ENCODE measurements around the gene CACNA2D3.

CACNA2D3 gene

DNA sequence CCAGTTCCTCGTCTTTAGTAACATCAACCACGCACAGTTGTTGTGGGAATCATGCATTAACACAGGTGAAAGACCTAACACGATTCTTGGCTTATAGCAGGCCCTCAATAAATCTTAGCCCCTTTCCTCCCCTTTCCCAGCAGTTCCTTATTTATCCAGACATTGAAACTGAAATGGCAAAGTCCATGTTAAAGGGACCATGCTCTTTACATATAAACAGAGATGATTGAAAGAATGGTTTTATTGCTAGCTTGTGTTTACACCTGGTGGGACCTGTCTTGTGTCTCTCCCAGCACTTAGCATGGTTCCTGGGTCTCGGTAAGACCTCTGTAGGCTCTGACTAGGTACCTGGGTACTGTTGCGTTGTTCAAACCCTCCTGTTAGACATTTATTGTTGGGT is 553.7 kb downstream of the CACNA2D3 start:
- DNase-seq (ENCODE audit: low read depth), result no peak

DNA sequence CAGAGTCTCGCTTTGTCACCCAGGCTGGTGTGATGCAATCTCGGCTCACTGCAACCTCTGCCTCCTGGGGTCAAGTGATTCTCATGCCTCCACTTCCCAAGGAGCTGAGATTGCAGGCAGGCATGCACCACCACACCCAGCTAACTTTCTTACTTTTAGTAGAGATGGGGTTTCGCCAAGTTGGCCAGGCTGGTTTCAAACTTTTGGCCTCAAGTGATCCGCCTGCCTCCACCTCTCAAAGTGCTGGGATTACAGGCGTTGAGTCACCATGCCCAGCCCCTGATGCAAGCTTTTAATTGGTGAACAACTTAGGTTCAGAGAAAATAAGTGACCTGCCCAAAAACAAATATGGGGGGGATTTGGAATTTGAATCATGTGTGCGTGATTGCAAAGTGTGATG is 559.4 kb downstream of the CACNA2D3 start:
- no peak for DNase-seq (ENCODE audit: low read depth)

DNA sequence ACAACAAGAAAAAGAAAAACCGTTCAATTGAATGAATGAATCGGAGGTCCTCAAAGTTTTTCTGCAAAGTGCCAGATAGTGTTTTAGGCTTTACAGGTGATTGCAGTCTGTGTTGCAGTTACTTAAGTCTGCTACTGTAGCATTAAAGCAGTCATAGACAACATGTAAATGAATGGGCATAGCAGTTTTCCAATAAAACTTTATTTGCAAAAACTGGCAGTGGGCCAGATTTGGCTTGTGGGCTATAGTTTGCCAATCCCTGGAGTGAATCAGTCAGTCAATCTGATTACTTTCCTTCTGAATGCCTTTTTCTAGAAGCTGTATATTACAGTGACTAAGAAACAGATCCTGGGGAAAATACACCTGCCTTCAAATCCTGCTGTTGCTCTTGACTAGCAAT is 562.9 kb downstream of the CACNA2D3 start:
- DNase-seq (ENCODE audit: low read depth), result no peak

DNA sequence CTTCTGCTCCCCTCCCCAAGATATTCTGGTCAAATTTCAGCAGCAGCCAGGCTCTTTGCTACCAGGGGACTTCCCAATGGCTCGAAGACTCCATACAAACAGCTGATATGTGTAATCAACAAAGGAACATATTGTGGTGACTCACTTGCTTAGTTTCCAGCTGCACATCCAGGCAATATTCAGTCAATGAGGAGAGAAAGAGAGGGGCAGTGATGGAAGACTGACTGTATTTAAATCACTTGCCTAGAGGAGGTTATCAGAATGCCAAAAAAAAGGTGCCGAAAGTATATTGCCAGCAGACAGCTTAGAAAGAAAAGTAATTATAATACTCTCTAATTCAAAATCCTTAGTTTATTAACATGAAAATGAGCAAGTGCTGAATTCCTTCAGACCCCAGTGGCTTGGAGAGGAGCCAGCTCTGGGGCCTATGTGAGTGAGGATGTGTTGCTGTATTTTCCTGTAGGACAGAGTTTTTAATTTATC is 569.0 kb downstream of the CACNA2D3 start:
- DNase-seq (ENCODE audit: low read depth), result no peak

DNA sequence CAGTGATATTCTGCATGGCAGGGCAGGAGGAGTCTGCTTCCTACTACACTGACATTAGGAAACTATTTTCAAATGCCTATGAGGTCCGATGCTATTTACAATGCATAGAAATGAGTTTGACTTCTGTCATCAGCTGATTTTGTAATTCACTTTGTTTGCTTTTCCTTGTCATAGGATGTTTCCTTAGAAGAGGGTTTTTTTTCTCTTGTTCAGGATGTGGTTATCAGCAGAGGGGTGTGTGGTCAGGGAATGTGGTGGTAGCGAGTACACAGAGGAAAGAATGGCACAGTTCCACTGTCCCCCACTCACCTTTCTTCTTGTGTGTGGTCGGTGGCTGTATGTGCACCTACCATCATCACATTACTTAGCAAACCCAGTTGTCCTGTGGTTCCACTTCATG is 574.0 kb downstream of the CACNA2D3 start:
- DNase-seq (ENCODE audit: low read depth), result no peak

DNA sequence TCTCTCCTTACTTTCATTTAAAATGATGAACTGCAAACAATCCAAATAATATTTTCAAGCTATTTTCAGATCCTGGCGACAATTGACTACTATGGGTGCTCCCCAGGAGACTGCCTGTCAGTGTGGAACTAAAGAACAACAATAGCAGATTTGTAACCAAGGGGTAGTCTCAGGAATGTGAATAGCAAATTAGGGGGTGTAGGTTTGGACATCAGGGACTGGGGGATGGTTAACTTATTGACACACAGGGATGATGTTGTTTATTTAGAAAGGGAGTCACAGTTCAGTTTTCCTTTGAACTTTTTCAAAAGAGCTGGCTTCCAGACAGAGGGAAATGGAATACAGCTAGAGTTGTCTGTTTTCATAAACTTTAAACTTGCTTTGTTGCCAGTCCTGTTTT is 575.7 kb downstream of the CACNA2D3 start:
- DNase-seq (ENCODE audit: low read depth), result no peak

DNA sequence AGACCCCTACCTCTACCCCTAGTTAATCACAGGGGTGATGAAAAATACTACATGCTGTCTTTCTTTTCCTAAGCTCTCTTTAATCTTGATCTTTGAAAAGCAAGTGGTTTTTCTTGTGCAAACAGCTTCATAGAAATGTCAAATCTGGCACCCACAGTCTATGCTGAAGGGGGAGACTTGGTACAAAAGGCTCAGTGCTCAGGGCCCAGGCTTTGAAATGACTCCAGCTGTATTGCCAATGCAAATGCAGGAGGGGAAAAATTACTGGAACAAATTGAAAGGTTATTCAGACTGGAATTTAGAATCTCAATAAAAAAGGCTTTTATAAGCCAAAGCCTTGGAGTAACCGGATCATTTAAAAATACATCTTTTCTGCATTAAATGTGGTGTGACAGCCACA is 581.6 kb downstream of the CACNA2D3 start:
- no peak for DNase-seq (ENCODE audit: low read depth)

DNA sequence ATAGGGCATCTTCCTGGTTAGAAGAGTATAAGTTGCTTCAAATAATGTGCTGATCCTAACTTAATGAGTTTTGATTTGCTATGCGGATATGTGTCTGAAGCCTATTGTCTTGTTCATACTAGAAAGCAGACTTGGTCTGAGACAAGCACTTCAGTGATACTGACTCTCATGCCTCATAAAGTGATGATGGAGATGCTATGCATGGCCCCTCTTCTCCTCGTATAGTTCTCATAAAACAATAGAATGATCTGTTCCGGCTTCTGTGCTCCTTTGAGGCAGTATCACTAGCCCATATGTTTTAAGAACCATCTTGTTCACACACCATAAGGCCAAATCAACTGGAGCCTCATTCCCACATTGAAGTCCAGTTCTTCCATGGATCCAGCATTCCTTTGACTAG is 583.4 kb downstream of the CACNA2D3 start:
- no peak for DNase-seq (ENCODE audit: low read depth)

DNA sequence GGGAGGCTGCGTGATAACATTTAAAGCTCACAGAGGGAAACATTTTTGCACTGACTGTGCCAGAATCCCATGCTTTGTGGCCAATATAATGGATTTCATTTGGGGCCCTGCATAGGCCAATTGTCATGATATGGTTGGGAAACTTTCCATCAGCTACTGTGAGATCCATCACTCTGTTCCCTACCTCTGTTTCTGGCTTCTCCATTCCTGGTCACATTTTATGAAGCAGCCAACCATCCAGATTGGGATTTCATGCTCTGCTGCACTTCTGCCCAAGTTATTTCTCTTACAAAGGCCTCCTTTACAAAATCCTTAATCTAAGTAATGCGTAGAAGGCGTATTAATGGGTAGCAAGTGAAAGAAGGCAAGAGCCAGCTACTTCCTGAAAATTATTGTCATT is 584.4 kb downstream of the CACNA2D3 start:
- DNase-seq (ENCODE audit: low read depth), result no peak

DNA sequence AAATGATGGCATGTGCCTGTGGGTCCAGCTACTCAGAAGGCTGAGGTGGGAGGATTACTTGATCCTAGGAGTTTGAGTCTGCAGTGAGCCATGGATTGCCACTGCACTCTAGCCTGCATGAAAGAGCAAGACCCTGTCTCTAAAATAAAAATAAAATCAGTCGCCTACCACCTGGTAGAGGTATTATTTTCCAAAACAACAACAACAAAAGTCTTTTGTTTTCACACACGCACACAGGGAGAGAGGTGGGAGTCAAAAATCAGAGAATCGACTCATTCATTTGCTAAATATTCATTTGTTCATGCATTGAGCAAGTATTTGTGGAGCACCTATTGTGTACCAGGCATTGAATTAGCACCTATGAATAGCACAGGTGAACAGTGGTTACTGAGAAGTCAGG is 587.4 kb downstream of the CACNA2D3 start:
- no peak for DNase-seq (ENCODE audit: low read depth)

DNA sequence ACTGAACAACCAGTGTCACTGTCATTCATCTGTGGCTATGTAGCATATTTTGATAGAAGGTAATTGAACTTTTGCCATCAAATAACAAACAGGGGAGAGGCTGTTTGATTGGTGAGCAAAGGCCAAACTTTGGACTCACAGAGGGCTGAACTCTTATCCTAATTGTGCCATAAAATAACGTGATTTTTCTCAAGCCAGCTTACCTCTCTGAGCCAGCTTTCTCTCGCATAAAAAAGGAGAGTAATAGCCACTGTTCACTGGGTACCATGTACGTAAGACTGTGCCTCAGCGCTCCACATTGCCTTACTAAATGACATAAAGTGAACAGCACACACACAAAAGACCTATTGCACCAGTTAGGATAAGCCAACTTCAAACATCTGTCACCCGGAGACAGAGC is 588.6 kb downstream of the CACNA2D3 start:
- no peak for DNase-seq (ENCODE audit: low read depth)

DNA sequence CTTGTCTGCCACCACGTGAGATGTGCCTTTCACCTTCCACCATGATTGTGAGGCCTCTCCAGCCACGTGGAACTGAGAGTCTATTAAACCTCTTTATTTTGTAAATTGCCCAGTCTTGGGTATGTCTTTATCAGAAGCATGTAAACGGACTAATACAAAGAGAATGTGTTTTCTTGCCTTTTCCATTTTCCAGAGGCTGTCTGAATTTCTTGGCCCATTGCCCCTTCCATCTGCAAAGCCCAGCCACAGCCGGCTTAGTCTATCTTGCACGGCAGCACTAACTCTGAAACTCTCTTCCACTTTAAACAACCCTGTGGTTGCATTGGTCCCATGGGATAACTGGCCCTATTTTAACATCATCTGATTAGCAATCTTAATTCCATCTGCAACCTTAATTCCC is 590.2 kb downstream of the CACNA2D3 start:
- no peak for DNase-seq (ENCODE audit: low read depth)

DNA sequence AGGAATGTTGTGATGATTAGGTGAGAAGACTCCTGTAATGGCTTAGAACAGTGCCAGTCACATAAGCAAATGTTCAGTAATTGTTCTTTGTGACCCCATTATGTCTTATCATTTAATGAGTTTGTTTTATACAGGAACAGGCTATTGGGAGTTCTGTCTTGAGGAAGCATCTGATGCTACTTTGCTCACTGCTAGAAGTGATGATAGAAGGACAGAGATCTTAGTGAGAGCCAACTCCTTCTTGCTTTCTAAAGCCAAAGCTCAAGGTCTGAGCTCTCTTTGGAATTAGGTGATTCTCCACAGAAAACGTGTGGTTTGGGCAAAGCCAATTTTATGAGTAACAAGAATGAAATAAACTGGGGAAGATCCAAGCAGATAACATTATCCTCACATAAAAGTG is 590.7 kb downstream of the CACNA2D3 start:
- DNase-seq (ENCODE audit: low read depth), result no peak

DNA sequence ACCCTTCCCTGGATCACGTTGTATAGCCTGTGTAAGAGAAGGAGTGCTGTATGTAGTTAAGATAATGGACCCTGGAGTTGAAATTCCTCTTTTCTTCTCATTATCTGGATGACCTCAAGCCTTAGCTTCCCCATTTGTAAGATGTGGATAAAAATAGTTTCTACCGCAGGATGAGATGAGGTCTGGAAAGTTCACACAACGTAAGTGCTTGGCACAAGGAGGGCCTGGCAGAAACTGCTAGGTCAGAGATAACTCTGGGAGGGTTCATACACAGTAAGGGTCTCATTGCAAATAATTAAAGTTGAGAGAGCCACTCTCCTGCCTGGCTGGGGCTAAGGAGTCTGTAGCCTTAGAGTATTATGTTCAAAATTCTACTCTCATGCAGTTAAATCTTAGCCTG is 591.1 kb downstream of the CACNA2D3 start:
- no peak for DNase-seq (ENCODE audit: low read depth)

DNA sequence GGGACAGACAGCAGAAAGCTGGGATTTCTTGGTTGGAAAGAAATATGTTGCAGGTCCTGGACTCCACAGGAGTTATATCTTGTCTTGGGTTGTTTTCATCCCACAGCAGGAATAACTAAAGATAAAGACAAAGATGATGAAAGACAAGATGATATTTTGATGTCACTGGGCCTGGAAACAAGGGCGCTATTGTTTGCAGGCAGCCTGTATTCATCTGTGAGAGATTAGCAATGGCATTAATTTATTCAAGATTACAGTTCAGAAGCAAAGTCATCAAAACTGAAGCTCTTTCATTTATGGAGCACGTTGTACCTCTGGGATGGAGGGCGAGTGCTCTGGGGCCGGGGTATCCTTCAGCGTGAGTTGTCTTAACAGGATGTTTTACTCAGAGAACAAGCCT is 591.7 kb downstream of the CACNA2D3 start:
- no peak for DNase-seq (ENCODE audit: low read depth)

DNA sequence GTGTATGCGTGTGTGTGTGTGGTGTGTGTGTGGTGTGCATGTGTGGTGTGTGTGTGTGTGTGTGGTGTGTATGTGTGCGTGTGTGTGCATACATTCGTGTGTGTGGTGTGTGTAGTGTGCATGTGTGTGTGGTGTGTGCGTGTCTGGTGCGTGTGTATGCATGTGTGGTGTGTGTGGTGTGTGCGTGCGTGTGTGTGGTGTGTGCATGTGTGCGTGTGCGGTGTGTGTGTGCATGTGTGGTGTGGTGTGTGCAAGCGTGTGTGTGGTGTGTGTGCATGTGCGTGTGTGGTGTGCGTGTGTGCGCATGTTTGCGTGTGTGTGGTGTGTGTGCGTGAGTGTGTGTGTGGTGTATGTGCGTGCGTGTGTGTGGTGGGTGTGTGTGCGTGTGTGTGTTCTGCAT is 595.2 kb downstream of the CACNA2D3 start:
- DNase-seq (ENCODE audit: low read depth), result no peak

DNA sequence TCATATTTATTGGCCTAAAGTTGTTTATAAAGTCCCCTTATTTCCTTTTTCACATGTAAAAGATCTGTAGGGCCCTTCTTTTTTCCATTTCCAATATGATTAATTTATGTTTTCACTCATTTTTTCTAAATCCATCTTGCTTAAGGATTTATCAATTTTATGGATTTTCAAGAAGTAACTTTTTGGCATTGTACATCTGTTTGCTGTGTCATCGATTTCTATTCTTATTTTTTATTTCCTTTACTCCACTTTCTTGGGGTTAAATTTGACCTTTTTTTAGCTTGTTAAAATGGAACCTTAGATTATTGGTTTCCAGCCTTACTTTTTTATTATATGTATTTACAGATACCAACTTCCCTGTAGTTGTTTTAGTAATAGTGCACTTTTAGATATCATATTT is 597.6 kb downstream of the CACNA2D3 start:
- no peak for DNase-seq (ENCODE audit: low read depth)

DNA sequence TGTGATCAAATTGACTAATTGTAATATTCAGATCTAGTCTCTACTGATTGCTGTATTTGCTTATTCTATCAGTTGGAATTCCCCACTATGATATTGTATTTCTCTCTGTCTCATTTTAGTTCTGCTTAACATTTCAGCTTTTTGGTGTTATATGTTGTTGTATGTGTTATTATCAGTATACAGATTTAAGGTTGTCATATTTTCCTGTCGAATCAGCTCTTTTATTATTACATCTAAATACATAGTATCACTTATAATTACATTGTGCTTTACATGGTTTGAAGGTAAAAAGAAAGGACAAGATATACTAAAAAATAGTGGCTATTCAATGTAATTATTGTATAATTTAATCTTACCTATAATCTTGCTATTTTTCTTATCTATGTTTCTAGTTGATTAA is 598.3 kb downstream of the CACNA2D3 start:
- DNase-seq (ENCODE audit: low read depth), result no peak

DNA sequence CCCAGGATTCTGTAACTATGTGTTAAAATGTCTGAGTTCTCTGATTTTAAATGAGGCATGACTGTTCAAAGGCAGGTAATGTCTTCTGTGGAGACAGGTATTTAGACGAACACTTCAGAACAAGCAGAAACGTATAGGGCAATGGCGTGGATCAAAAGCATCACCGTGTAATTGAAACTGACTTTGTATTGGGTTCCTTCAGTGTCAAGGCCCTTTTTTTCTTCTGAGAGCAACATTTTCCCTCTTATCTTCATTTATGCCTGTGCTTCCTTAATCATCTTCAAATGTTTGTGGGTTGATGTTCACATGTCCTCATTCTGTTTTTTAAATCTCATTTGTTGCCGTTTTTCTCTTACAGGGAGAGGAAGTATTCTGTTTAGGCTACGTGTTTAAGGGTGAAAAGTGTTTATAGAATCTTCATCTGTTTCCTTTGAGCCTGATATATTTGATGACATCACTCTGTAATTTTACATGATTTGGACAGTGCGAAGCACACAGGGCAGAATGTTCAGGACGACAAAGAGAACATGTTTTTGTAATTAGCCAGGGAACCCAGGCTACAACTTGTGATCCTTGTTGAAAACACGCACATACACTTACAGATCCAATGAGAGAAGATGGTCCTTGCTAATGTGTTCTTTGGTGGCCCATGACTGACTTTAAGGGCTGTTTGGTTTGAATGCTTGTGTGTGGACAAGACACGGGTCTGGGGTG is 609.5 kb downstream of the CACNA2D3 start:
- DNase-seq (ENCODE audit: low read depth), result no peak

DNA sequence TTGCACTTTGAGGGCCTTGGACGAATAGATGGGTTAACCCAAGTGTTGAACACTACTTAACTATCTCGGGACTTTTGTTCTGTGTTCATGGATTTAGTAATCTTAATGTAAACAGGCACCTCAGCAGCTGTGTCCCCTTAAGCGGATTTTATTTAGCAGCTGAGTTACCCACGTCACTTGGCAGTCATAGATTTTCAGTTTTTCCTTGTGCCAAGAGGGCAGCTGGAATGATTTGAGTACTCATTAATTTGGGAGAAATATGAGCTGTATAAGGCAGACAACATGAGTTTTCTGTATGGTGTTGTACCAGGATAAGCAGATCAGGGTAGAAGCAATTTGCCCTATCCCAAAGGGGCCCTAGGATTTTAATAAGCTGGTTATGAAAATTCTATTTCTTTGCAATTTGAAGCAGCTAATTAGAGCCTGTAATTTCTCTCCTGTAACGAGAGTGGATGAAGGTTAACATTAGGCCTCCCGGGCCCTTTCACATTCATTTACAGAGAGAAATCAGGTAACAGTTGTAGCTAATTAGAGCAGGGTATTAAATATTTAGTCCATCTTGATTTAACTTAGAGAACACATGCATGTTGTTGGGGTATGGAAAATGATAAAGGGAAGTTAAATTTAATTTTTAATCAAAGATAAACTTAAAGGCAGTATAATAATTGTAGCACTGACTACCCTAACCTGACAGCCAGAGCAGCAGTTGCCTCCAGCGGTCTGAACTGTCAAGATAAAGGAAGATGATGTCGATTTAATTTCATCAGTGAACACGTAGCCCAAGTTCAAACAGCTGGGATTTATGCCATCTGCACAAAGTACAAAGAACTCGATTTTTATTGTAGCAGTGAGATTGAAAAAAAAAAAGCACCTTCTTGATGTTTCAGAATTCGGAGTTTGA is 611.0 kb downstream of the CACNA2D3 start:
- DNase-seq (ENCODE audit: low read depth), result no peak

DNA sequence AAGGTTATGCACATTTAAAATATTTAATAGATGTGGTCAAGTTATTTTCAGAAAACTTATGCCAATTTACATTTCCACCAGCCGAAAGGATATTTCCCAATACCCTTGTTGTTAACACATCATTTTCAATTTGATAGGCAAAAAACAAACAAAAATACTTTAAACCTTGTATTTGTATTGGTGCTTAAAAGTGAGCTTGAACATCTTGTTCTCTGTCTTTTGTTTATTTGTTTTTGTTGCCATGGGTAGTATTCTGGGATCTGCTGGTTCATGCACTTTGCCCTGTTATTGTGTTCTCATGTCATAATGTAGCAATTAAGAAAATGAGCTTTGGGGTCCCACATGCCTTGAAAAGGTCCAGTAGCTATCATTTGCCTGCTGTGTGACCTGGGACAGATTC is 614.1 kb downstream of the CACNA2D3 start:
- DNase-seq (ENCODE audit: low read depth), result no peak

DNA sequence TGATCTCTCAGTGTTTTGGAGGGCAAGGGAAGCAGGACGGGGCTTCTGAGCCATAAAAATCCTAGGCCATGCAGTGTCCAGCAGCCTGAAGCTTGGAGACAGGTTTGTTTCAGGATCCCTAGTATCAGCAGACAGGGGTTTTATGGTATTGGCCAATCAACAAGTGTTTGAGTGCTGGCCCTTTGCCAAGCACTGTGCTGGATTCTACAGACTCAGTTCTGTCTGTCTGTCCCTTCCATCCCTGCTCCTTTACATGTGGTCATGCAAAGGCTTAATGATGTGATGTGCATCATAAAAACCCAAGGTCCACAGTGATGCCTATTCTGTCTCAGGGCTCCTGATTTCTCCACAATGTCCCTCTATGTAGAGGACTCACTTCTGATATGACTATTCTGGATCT is 621.4 kb downstream of the CACNA2D3 start:
- DNase-seq (ENCODE audit: low read depth), result no peak

DNA sequence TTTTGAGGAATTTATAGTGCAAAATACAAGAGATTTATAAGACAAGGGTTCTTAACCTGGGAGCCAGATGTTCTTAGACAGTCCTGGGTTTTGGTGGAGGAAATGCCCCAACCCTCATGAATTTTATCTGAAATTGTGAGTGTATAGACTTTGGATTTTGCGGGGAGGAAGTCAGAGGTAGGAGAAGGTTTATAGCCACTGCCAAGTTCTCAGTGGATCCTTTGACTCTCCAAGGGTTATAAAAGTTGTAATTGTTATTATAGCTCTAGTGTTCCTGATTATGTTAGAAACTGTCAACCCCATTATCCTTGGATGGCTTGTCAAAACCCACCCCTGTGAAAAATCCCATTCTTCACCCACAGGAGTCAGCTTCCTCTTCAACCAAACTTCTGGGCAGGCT is 621.9 kb downstream of the CACNA2D3 start:
- no peak for DNase-seq (ENCODE audit: low read depth)

DNA sequence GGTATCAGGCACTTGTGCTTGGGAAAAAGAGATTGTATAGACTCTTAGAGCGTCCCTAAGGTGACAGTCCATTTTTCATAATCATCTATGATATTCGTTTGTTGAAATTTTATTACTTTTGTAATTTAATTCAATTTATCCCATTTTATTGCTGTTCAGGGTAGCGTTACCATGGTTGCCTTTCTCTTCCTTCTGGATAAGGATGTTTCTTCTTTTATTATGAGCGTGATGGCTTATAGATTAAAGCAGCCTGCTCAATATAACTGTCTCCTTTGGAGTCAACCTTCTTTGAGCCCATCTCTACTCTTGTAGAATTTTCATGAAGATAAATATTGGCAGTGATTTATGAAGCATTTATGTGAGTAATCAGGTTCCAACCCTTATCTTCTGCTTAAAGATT is 623.5 kb downstream of the CACNA2D3 start:
- no peak for DNase-seq (ENCODE audit: low read depth)
